Smooth muscle cell (in vitro differentiated cells): ENCODE results near the gene PATZ1. TPM values are rescaled to one million over a fixed set of nuclear protein-coding genes. Genes with fewer than 3 reads are reported as not detected.

Experiments
- DNase-seq: peaks from one replicate; lab custom pipeline; 2025; ENCODE audit not compliant: unreplicated experiment; lab: John Stamatoyannopoulos, UW
- H2AFZ ChIP-seq: fragments of 200-600 bp; sonication (generic); 2 replicates; pipeline ENCODE4 v1.6.0; 2016; ENCODE audit warnings: antibody characterized with exemption, low read depth, mild to moderate bottlenecking
- H3F3A ChIP-seq: fragments of 200-600 bp; sonication (generic); 2 replicates; pipeline ENCODE4 v1.6.0; 2017; ENCODE audit warnings: antibody characterized with exemption, low read depth
- H3K27ac ChIP-seq: fragments of 200-600 bp; sonication (generic); 2 replicates; pipeline ENCODE4 v1.5.1; 2016; ENCODE audit warnings: low read depth, mild to moderate bottlenecking
- H3K27me3 ChIP-seq: fragments of 200-600 bp; sonication (generic); 2 replicates; pipeline ENCODE4 v1.6.1; 2016; ENCODE audit warnings: low read depth, mild to moderate bottlenecking
- H3K36me3 ChIP-seq: fragments of 200-600 bp; sonication (generic); 2 replicates; pipeline ENCODE4 v1.5.1; 2016; ENCODE audit warnings: low read depth
- H3K4me1 ChIP-seq: fragments of 200-600 bp; sonication (generic); 2 replicates; pipeline ENCODE4 v1.5.1; 2016; ENCODE audit warnings: low read depth
- H3K4me2 ChIP-seq: fragments of 200-600 bp; sonication (generic); 2 replicates; pipeline ENCODE4 v1.6.0; 2016; ENCODE audit warnings: mild to moderate bottlenecking
- H3K4me3 ChIP-seq: fragments of 200-600 bp; sonication (generic); 2 replicates; pipeline ENCODE4 v1.5.1; 2016; ENCODE audit warnings: mild to moderate bottlenecking
- H3K79me2 ChIP-seq: fragments of 200-600 bp; sonication (generic); 2 replicates; pipeline ENCODE4 v1.6.0; 2016; ENCODE audit warnings: low read depth, mild to moderate bottlenecking
- H3K9ac ChIP-seq: fragments of 200-600 bp; sonication (generic); 2 replicates; pipeline ENCODE4 v1.6.0; 2016; ENCODE audit warnings: low read depth
- H3K9me3 ChIP-seq: fragments of 200-600 bp; sonication (generic); replicated peaks from 2 replicates; pipeline ENCODE4 v1.5.1; 2016; ENCODE audit warnings: low read depth
- H4K20me1 ChIP-seq: fragments of 200-600 bp; sonication (generic); 2 replicates; pipeline ENCODE4 v1.6.0; 2016; ENCODE audit warnings: low read depth
- CTCF ChIP-seq: fragments of 200-600 bp; sonication (generic); IDR thresholded peaks from 2 replicates; pipeline ENCODE4 v1.5.1; 2017; ENCODE audit warnings: borderline replicate concordance, mild to moderate bottlenecking, antibody characterized with exemption; ENCODE audit not compliant: insufficient read depth, poor library complexity, severe bottlenecking
- whole genome bisulfite sequencing: methylation state at CpG from one replicate; pipeline ENCODE4 v1.1.7; 2016; ENCODE audit warnings: low lambda C conversion rate; 5-methylcytosine and 5-hydroxymethylcytosine counted together
- polyA plus RNA-seq: library from polyadenylated mRNA; unstranded; fragments of >200 nt; fragmentation: Nextera tagmentation; extraction: Ambion mirVana; gene quantifications from 2 replicates; pipeline ENCODE4 v1.2.1, GENCODE V29; 2016
- total RNA-seq: library from RNA; depleted of rRNA; stranded (reverse); fragments of >200 nt; gene quantifications from 2 replicates; pipeline ENCODE4 v1.2.3, GENCODE V29; 2014

Gene PATZ1
- total and polyA plus RNA-seq, 2 experiments from 2014 or later, result 11.9 to 12.9 TPM

GRCh38 chr22:31281733-31282132 lies 64.4 kb downstream of the PATZ1 start:
- peaks cover 18% of the 10 kb centered on the region for H3F3A ChIP-seq
- TF ChIP-seq CTCF, result no peak
- H3K36me3 ChIP-seq, result peaks cover 3% of the 10 kb centered on the region
- WGBS, result 74% methylated on average over 4 of the region's 4 CpGs
- no peak overlapping the region for H3K4me2 ChIP-seq
- H3K4me1 ChIP-seq, result no peaks in the 10 kb centered on the region
- H3K27me3 ChIP-seq, result no peaks in the 10 kb centered on the region
- H2AFZ ChIP-seq, result no peak overlapping the region
- no peak for DNase-seq
- H3K9ac ChIP-seq, result no peak overlapping the region
- H3K4me3 ChIP-seq, result no peak overlapping the region
- H3K9me3 ChIP-seq, result no peaks in the 10 kb centered on the region
- no peak overlapping the region for H3K27ac ChIP-seq
- no peaks in the 10 kb centered on the region for H3K79me2 ChIP-seq
- peaks cover 13% of the 10 kb centered on the region for H4K20me1 ChIP-seq

GRCh38 chr22:31279821-31280505 lies 66.2 kb downstream of the PATZ1 start:
- Histone ChIP-seq H3K9me3 (no peaks in the 10 kb centered on the region), H3F3A (peaks cover 25% of the 10 kb centered on the region), H3K36me3 (peaks cover 7% of the 10 kb centered on the region), H3K4me2 (no peak overlapping the region), H3K27me3 (no peaks in the 10 kb centered on the region), H3K27ac (no peak overlapping the region), H2AFZ (no peak overlapping the region), H3K9ac (no peak overlapping the region), H3K4me3 (no peak overlapping the region), H3K4me1 (no peaks in the 10 kb centered on the region), H3K79me2 (no peaks in the 10 kb centered on the region), H4K20me1 (peaks cover 17% of the 10 kb centered on the region)
- no peak for TF ChIP-seq CTCF
- no peak for DNase-seq

GRCh38 chr22:31279327-31279669 lies 66.8 kb downstream of the PATZ1 start:
- H3K36me3 ChIP-seq, result peaks cover 7% of the 10 kb centered on the region
- no peak overlapping the region for H3K4me3 ChIP-seq
- no peak overlapping the region for H3K9ac ChIP-seq
- H3F3A ChIP-seq, result peaks cover 25% of the 10 kb centered on the region
- no peak for DNase-seq
- no peak overlapping the region for H2AFZ ChIP-seq
- H3K27me3 ChIP-seq, result no peaks in the 10 kb centered on the region
- TF ChIP-seq CTCF, result no peak
- H3K4me2 ChIP-seq, result no peak overlapping the region
- peaks cover 22% of the 10 kb centered on the region for H4K20me1 ChIP-seq
- H3K4me1 ChIP-seq, result no peaks in the 10 kb centered on the region
- H3K79me2 ChIP-seq, result no peaks in the 10 kb centered on the region
- no peak overlapping the region for H3K27ac ChIP-seq
- no peaks in the 10 kb centered on the region for H3K9me3 ChIP-seq

GRCh38 chr22:31278626-31279326 lies 67.4 kb downstream of the PATZ1 start:
- Histone ChIP-seq H4K20me1 (peaks cover 26% of the 10 kb centered on the region), H3K4me2 (no peak overlapping the region), H3K36me3 (peaks cover 7% of the 10 kb centered on the region), H3K4me1 (no peaks in the 10 kb centered on the region), H3K9me3 (no peaks in the 10 kb centered on the region), H2AFZ (no peak overlapping the region), H3K79me2 (no peaks in the 10 kb centered on the region), H3K9ac (no peak overlapping the region), H3K27me3 (no peaks in the 10 kb centered on the region), H3K4me3 (no peak overlapping the region), H3F3A (peaks cover 25% of the 10 kb centered on the region), H3K27ac (no peak overlapping the region)
- no peak for DNase-seq
- TF ChIP-seq CTCF, result no peak
- WGBS, result 90% methylated on average over 6 of the region's 6 CpGs
